ENCODE data around the gene EIF3A.
"Not testable (repeated sequence)": the region's sequence is repeated elsewhere in the genome, so short reads cannot be mapped to it uniquely, and the experiment has no call there.

DNA sequence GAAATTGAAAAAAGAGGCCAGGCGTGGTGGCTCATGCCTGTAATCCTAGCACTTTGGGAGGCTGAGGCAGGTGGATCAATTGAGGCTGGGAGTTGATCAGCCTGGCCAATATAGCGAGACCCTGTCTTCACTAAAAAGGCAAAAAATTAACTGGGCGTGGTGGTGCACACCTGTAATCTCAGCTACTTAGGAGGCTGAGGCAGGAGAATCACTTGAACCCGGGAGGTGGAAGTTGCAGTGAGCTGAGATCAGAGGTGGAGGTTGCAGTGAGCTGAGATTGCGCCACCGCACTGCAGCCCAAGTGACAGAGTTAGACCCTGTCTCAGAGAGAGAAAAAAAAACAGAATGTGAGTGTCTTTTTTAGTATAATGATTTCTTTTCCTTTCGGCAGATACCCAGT is 25.3 kb upstream of the EIF3A start:
- TF ChIP-seq POLR2A, POLR2AphosphoS5 (IDR thresholded peaks at IDR 0.05): not testable (repeated sequence)
- TF ChIP-seq, protein P1, sequence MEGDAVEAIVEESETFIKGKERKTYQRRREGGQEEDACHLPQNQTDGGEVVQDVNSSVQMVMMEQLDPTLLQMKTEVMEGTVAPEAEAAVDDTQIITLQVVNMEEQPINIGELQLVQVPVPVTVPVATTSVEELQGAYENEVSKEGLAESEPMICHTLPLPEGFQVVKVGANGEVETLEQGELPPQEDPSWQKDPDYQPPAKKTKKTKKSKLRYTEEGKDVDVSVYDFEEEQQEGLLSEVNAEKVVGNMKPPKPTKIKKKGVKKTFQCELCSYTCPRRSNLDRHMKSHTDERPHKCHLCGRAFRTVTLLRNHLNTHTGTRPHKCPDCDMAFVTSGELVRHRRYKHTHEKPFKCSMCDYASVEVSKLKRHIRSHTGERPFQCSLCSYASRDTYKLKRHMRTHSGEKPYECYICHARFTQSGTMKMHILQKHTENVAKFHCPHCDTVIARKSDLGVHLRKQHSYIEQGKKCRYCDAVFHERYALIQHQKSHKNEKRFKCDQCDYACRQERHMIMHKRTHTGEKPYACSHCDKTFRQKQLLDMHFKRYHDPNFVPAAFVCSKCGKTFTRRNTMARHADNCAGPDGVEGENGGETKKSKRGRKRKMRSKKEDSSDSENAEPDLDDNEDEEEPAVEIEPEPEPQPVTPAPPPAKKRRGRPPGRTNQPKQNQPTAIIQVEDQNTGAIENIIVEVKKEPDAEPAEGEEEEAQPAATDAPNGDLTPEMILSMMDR (IDR thresholded peaks at IDR 0.05), result not testable (repeated sequence)

Measured in prostate gland (tissue), 2 donors.